ENCODE results near the gene NTN4.
"Not testable (repeated sequence)": the region's sequence is repeated elsewhere in the genome, so short reads cannot be mapped to it uniquely, and the experiment has no call there.

Gene NTN4

GRCh38 chr12:95746062-95746461, 44.5 kb downstream of the NTN4 start:
- not testable (repeated sequence) for DNase-seq (ENCODE audit: low spot score)

GRCh38 chr12:95742586-95742985, 48.0 kb downstream of the NTN4 start:
- peak; percentile 82 for DNase-seq (ENCODE audit: low spot score)

GRCh38 chr12:95741635-95742034, 48.9 kb downstream of the NTN4 start:
- no peak for DNase-seq (ENCODE audit: low spot score)

GRCh38 chr12:95740751-95741150, 49.8 kb downstream of the NTN4 start:
- DNase-seq (ENCODE audit: low spot score), result no peak

GRCh38 chr12:95739561-95740313, 50.8 kb downstream of the NTN4 start:
- peak; percentile 54 for DNase-seq (ENCODE audit: low spot score)

GRCh38 chr12:95738024-95738611, 52.4 kb downstream of the NTN4 start:
- DNase-seq (ENCODE audit: low spot score), result no peak

GRCh38 chr12:95736631-95737030, 53.9 kb downstream of the NTN4 start:
- DNase-seq (ENCODE audit: low spot score), result no peak

- DNase-seq (ENCODE audit: low spot score), result not testable (repeated sequence)
Measured at GRCh38 chr12:95735728-95736127, 54.8 kb downstream of the NTN4 start.

- DNase-seq (ENCODE audit: low spot score), result no peak
Measured at GRCh38 chr12:95733141-95733825, 57.3 kb downstream of the NTN4 start.

- DNase-seq (ENCODE audit: low spot score), result no peak
Measured at GRCh38 chr12:95731519-95731958, 59.0 kb downstream of the NTN4 start.

- no peak for DNase-seq (ENCODE audit: low spot score)
Measured at GRCh38 chr12:95730457-95730856, 60.1 kb downstream of the NTN4 start.

GRCh38 chr12:95726903-95727302, 63.7 kb downstream of the NTN4 start:
- DNase-seq (ENCODE audit: low spot score), result no peak

- DNase-seq (ENCODE audit: low spot score), result no peak
Measured at GRCh38 chr12:95724767-95725166, 65.8 kb downstream of the NTN4 start.

- no peak for DNase-seq (ENCODE audit: low spot score)
Measured at GRCh38 chr12:95723693-95724384, 66.7 kb downstream of the NTN4 start.

- DNase-seq (ENCODE audit: low spot score), result no peak
Measured at GRCh38 chr12:95721320-95721719, 69.2 kb downstream of the NTN4 start.

GRCh38 chr12:95720146-95720545, 70.4 kb downstream of the NTN4 start:
- no peak for DNase-seq (ENCODE audit: low spot score)

GRCh38 chr12:95718772-95719171, 71.8 kb downstream of the NTN4 start:
- DNase-seq (ENCODE audit: low spot score), result no peak

- DNase-seq (ENCODE audit: low spot score), result no peak
Measured at GRCh38 chr12:95718006-95718431, 72.5 kb downstream of the NTN4 start.

- no peak for DNase-seq (ENCODE audit: low spot score)
Measured at GRCh38 chr12:95717316-95717928, 73.1 kb downstream of the NTN4 start.

GRCh38 chr12:95715177-95715576, 75.4 kb downstream of the NTN4 start:
- no peak for DNase-seq (ENCODE audit: low spot score)

GRCh38 chr12:95712269-95712668, 78.3 kb downstream of the NTN4 start:
- DNase-seq (ENCODE audit: low spot score), result no peak

GRCh38 chr12:95710386-95710785, 80.2 kb downstream of the NTN4 start:
- no peak for DNase-seq (ENCODE audit: low spot score)
